T-helper 2 cell treated with Interferon-gamma antibody and Interleukin-4, amounts not matched to agents 5 μg/mL and 100 μg/mL, for 36 hours (primary cell): Measurements from ENCODE around the gene COG1.

Experiments
- DNase-seq: peaks from one replicate; pipeline ENCODE4 v3.0.0; 2021; ENCODE audit warnings: low spot score
- H3K27ac Mint-ChIP-seq: one replicate; pipeline ENCODE4 v1.8.0; 2021; ENCODE audit warnings: mild to moderate bottlenecking, mixed read lengths
- H3K27me3 Mint-ChIP-seq: one replicate; pipeline ENCODE4 v1.8.0; 2021; ENCODE audit warnings: low read depth, mixed read lengths
- H3K36me3 Mint-ChIP-seq: one replicate; pipeline ENCODE4 v1.8.0; 2021; ENCODE audit warnings: low read depth, mixed read lengths
- H3K4me1 Mint-ChIP-seq: one replicate; pipeline ENCODE4 v1.8.0; 2021; ENCODE audit warnings: low read depth, mixed read lengths
- H3K4me3 Mint-ChIP-seq: one replicate; pipeline ENCODE4 v1.8.0; 2022; ENCODE audit warnings: mild to moderate bottlenecking, moderate library complexity, mixed read lengths
- H3K9me3 Mint-ChIP-seq: one replicate; pipeline ENCODE4 v1.8.0; 2021; ENCODE audit warnings: mixed read lengths

Gene COG1

GRCh38 chr17:73199751-73200317, 7.0 kb downstream of the COG1 start:
- Mint-ChIP-seq H3K4me3 (no peak overlapping the region), H3K4me1 (peaks cover 17% of the 10 kb centered on the region), H3K27me3 (no peaks in the 10 kb centered on the region), H3K36me3 (peaks cover 67% of the 10 kb centered on the region), H3K9me3 (no peaks in the 10 kb centered on the region), H3K27ac (no peak overlapping the region)
- no peak for DNase-seq

- H3K36me3 Mint-ChIP-seq = peaks cover 71% of the 10 kb centered on the region
- peaks cover 21% of the 10 kb centered on the region for H3K4me1 Mint-ChIP-seq
- H3K27ac Mint-ChIP-seq = no peak overlapping the region
- H3K27me3 Mint-ChIP-seq = no peaks in the 10 kb centered on the region
- DNase-seq = no peak
- no peaks in the 10 kb centered on the region for H3K9me3 Mint-ChIP-seq
- no peak overlapping the region for H3K4me3 Mint-ChIP-seq
These were observed 7.6 kb downstream of the COG1 start for GRCh38 chr17:73200476-73200875.

DNA sequence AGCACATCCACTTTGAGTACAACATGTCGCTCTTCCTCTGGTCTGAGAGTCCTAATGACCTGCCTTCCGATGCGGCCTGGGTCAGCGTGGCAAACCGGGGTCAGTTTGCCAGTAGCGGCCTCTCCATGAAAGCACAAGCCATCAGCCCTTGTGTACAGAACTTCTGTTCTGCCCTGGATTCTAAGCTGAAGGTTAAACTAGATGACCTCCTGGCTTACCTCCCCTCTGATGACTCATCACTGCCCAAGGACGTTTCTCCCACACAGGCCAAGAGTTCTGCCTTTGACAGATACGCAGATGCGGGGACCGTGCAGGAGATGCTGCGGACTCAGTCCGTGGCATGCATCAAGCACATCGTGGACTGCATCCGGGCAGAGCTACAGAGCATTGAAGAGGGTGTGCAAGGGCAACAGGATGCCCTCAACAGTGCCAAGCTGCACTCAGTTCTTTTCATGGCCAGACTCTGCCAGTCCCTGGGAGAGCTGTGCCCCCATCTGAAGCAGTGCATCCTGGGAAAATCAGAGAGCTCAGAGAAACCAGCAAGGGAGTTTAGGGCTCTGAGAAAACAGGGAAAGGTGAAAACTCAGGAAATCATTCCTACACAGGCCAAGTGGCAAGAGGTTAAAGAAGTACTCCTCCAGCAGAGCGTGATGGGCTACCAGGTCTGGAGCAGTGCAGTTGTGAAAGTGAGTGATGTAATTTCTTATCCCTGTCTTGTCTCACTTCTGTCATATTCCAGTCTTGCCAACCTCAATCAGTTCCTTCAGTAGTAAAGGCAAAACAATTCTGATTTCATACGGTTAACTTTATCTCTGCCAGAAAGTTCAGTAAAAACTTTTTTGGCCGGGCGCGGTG, 8.6 kb downstream of the COG1 start:
- Mint-ChIP-seq H3K36me3 (peaks cover 79% of the 10 kb centered on the region), H3K9me3 (no peaks in the 10 kb centered on the region), H3K4me3 (no peak overlapping the region), H3K27ac (no peak overlapping the region), H3K27me3 (no peaks in the 10 kb centered on the region), H3K4me1 (peaks cover 18% of the 10 kb centered on the region)
- no peak for DNase-seq

- peaks cover 80% of the 10 kb centered on the region for H3K36me3 Mint-ChIP-seq
- no peaks in the 10 kb centered on the region for H3K9me3 Mint-ChIP-seq
- H3K27me3 Mint-ChIP-seq = no peaks in the 10 kb centered on the region
- peaks cover 18% of the 10 kb centered on the region for H3K4me1 Mint-ChIP-seq
- H3K27ac Mint-ChIP-seq = peak overlapping the region; percentile 75
- no peak overlapping the region for H3K4me3 Mint-ChIP-seq
- DNase-seq = no peak
These were observed 10.4 kb downstream of the COG1 start for GRCh38 chr17:73203135-73203787.

- Mint-ChIP-seq H3K4me3 (peak overlapping the region; percentile 36), H3K4me1 (peaks cover 18% of the 10 kb centered on the region), H3K27me3 (no peaks in the 10 kb centered on the region)
These were observed 11.1 kb downstream of the COG1 start for GRCh38 chr17:73203788-73204479.

GRCh38 chr17:73205459-73205961, 12.7 kb downstream of the COG1 start:
- no peaks in the 10 kb centered on the region for H3K27me3 Mint-ChIP-seq

More at GRCh38 chr17:73203788-73204479, 11.1 kb downstream of the COG1 start:
- Mint-ChIP-seq H3K27ac (peak overlapping the region; percentile 75), H3K9me3 (no peaks in the 10 kb centered on the region), H3K36me3 (peaks cover 78% of the 10 kb centered on the region)
- peak; percentile 21 for DNase-seq

DNA sequence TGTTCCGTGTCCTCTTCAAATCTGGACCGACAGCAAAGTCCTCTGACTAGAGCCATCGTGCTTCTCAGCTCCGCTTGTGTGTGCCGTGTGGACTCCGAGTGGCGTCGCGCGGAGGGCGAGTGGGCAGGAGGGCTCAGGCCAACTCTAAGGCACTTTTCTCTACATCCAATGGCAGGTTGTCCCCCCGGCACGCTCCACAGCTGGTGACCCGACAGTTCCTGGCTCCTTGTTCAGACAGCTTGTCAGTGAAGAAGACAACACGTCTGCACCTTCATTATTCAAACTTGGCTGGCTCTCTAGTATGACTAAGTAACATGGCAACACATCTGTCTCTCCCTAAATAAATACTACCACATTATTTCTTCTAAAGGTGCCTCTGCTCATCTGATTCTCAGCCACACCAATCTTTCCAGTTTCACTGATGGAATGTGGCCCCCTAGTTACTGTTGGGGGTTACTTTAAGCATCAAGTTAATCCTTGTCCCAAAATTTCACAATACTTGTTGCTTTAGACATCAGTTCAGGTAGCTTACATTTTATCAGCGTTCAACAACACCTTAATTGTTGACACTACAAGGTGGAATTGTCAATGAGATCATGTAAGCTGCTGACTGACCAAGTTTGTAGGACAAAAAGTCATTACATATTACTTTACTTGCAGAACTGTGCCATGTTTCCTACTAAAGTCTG, 15.4 kb downstream of the COG1 start:
- Mint-ChIP-seq H3K27ac (no peak overlapping the region), H3K36me3 (peaks cover 58% of the 10 kb centered on the region), H3K4me1 (peaks cover 30% of the 10 kb centered on the region)

More at GRCh38 chr17:73205459-73205961, 12.7 kb downstream of the COG1 start:
- Mint-ChIP-seq H3K27ac (no peak overlapping the region), H3K4me1 (peaks cover 24% of the 10 kb centered on the region), H3K9me3 (no peaks in the 10 kb centered on the region), H3K4me3 (no peak overlapping the region), H3K36me3 (peaks cover 74% of the 10 kb centered on the region)
- DNase-seq = no peak

GRCh38 chr17:73209436-73209835, 16.6 kb downstream of the COG1 start:
- H3K27me3 Mint-ChIP-seq = no peaks in the 10 kb centered on the region
- H3K4me3 Mint-ChIP-seq = no peak overlapping the region
- H3K9me3 Mint-ChIP-seq = no peaks in the 10 kb centered on the region
- no peak for DNase-seq
- peaks cover 52% of the 10 kb centered on the region for H3K36me3 Mint-ChIP-seq
- H3K27ac Mint-ChIP-seq = no peak overlapping the region
- peaks cover 25% of the 10 kb centered on the region for H3K4me1 Mint-ChIP-seq

More for the DNA sequence above, 15.4 kb downstream of the COG1 start:
- Mint-ChIP-seq H3K9me3 (no peaks in the 10 kb centered on the region), H3K27me3 (no peaks in the 10 kb centered on the region), H3K4me3 (no peak overlapping the region)
- DNase-seq = no peak

GRCh38 chr17:73210002-73210678, 17.3 kb downstream of the COG1 start:
- Mint-ChIP-seq H3K4me1 (peaks cover 22% of the 10 kb centered on the region), H3K36me3 (peaks cover 51% of the 10 kb centered on the region), H3K4me3 (no peak overlapping the region), H3K9me3 (no peaks in the 10 kb centered on the region), H3K27me3 (no peaks in the 10 kb centered on the region), H3K27ac (peak overlapping the region; percentile 36)
- DNase-seq = no peak

DNA sequence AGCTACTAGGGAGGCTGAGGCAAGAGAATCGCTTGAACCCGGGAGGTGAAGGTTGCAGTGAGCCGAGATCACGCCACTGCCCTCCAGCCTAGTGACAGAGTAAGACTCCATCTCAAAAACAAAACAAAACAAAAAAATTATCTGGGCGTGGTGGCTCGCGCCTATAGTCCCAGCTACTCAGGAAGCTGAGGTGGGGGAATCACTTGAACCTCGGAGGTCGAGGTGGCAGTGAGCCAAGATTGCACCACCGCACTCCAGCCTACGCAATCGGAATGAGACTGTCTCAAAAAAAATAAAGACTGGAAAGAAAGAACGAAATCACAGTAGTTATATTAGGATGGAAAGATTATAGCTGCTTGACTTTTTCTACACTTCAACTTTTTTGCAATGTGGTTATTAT, 18.9 kb downstream of the COG1 start:
- Mint-ChIP-seq H3K27ac (peak overlapping the region; percentile 68), H3K4me1 (peaks cover 34% of the 10 kb centered on the region), H3K27me3 (no peaks in the 10 kb centered on the region), H3K9me3 (no peaks in the 10 kb centered on the region), H3K4me3 (peak overlapping the region; percentile 64), H3K36me3 (peaks cover 49% of the 10 kb centered on the region)
- DNase-seq = peak; percentile 48

DNA sequence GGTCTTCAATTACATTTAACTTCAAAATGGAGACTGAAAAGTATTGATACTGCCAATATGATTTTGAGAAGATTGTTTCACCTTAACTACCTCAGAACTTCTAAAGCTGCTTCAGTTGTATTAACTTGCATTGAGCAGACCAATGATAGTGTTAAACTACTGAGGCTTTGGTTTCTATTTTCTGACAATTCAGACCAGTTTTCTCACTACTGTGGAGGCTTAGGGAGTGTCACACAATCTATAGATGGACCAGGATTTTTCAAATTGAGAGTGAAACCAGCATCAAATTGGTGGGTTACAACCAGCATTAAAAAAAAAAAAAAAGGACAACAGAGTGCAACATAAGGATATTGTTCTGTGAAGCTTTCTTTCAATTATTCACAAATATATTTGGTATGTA, 21.2 kb downstream of the COG1 start:
- Mint-ChIP-seq H3K4me3 (no peak overlapping the region), H3K36me3 (peaks cover 39% of the 10 kb centered on the region), H3K9me3 (no peaks in the 10 kb centered on the region), H3K27me3 (no peaks in the 10 kb centered on the region), H3K4me1 (peaks cover 34% of the 10 kb centered on the region), H3K27ac (peak overlapping the region; percentile 16)
- no peak for DNase-seq

DNA sequence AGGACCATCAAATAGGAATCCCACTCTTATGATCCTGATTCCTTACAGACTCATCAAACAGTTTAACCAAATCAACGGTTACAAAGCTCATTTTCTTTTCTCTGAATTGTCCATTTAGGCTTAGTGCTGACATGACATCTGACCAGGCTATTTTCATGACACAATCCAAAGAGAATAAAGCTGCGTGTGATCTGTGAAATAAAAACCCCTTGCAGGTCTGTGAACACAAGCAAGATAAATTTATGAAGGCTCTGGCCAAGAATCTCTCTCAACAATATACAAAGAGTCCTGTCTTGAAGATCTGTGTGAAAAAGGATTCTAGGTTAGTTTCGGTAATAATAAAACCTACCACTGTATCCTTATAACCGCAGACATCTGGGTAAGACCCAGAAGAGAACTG, 22.0 kb downstream of the COG1 start:
- DNase-seq = no peak
- Mint-ChIP-seq H3K27me3 (no peaks in the 10 kb centered on the region), H3K27ac (no peak overlapping the region), H3K9me3 (no peaks in the 10 kb centered on the region), H3K4me3 (no peak overlapping the region), H3K4me1 (peaks cover 34% of the 10 kb centered on the region), H3K36me3 (peaks cover 36% of the 10 kb centered on the region)

DNA sequence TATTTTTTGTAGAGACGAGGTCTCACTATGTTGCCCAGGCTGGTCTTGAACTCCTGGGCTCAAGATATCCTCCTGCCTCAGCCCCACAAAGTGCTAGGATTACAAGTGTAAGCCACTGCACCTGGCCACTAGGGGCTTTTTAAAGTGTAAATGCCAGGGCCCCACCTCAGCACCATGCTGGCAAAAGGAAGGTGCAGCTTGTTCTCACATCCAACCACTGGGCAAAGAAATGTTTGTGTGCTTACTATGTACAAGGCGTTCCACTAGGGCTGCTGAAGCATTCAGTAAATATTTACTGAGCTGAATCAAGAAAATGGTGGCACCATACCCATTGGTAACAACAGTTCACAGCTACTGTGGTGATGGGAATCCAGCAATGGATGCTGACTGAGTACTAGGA, 22.6 kb downstream of the COG1 start:
- no peak overlapping the region for H3K27ac Mint-ChIP-seq

More for the DNA sequence above, 22.6 kb downstream of the COG1 start:
- peaks cover 32% of the 10 kb centered on the region for H3K36me3 Mint-ChIP-seq
- no peak overlapping the region for H3K4me3 Mint-ChIP-seq
- DNase-seq = no peak
- peaks cover 28% of the 10 kb centered on the region for H3K4me1 Mint-ChIP-seq
- no peaks in the 10 kb centered on the region for H3K9me3 Mint-ChIP-seq
- no peaks in the 10 kb centered on the region for H3K27me3 Mint-ChIP-seq
